ENCODE results near the gene STK40.

GRCh38 chr1:36391271-36391670 lies 5.5 kb upstream of the STK40 start:
- TF ChIP-seq CTCF (conservative IDR thresholded peaks at IDR 0.05; ENCODE audit: low read depth in 2 of 2) (no peak), EZH2phosphoT487 (IDR thresholded peaks at IDR 0.05; ENCODE audit: unreplicated experiment) (no peak), EZH2 (IDR thresholded peaks at IDR 0.05; ENCODE audit: low read depth, unreplicated experiment) (no peak), REST (IDR thresholded peaks at IDR 0.05; ENCODE audit: unreplicated experiment) (no peak), JUNB (IDR thresholded peaks at IDR 0.05; ENCODE audit: unreplicated experiment) (no peak), ETS1 (IDR thresholded peaks at IDR 0.05) (no peak), POLR2AphosphoS5 (IDR thresholded peaks at IDR 0.05; ENCODE audit: low read depth) (no peak), CREB1 (CRISPR knock-in tag; IDR thresholded peaks at IDR 0.05; ENCODE audit: low read depth) (no peak), STAT1 (IDR thresholded peaks at IDR 0.05; ENCODE audit: unreplicated experiment) (no peak)
